Stimulated activated CD4-positive, alpha-beta T cell treated with anti-CD3 and anti-CD28 coated beads, Interleukin-1b, Interleukin-23, amount 100 ng/mL, for 4 hours (primary cell): ENCODE measurements around the gene PDS5B.
"Not testable (repeated sequence)": the region's sequence is repeated elsewhere in the genome, so short reads cannot be mapped to it uniquely, and the experiment has no call there.

ENCODE experiments used
- DNase-seq, 2 donors: peaks; one replicate each; pipeline ENCODE4 v3.0.0-alpha.2; 2020; ENCODE audit warnings: low read depth in 2 of 2

Gene PDS5B

DNA sequence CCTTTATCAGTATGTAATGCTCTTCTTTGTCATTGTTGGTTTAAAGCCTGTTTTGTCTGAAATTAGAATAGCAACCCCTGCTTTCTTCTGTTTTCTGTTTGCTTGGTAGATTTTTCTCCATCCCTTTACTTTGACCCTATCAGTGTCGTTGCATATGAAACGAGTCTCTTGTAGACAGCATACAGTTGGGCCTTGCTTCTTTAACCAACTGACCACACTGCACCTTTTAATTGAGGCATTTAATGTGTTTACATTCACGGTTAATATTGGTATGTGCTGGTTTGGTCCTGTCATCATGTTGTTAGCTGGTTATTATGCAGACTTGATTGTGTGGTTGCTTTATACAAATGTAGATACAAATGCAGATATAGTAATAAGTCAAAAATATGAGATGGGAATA, 71.1 kb downstream of the PDS5B start:
- DNase-seq, result no peak

GRCh38 chr13:32659736-32660135, 73.5 kb downstream of the PDS5B start:
- DNase-seq, result no peak

DNA sequence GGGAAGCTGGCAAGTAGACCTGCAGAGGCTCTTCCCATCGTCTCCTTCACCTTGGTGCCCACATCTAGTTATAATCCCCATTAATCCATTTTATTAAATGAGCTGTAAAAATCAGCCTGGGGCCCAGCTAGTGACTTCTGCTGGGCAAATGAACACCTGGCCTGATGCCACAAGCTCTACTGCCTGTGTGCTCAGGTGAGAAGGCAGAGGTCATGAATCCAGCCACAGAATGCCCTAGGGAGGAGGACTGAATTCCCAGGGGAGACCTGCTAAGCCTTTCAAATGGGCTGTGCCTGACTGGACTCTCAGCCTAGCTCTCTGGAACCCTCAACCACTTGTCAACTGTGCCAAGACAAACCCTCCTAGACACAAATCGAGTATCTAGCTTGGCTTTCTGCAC, 74.0 kb downstream of the PDS5B start:
- DNase-seq, result no peak

- no peak for DNase-seq
These were observed 75.4 kb downstream of the PDS5B start for GRCh38 chr13:32661685-32662084.

DNA sequence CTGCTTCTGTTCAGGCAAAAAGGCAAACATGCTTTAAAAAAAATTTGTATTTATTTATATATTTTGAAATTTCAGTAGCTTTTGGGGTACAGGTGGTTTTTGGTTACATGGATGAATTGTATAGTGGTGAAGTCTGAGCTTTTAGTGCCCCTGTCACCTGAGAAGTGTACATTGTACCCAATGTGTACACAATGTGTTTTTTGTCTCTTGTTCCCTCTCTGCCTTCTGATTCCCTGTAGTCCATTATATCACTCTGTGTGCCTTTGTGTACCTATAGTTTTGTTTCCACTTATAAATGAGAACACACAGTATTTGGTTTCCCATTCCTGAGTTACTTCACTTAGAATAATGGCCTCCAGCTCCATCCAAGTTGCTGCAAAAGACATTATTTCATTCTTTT, 77.4 kb downstream of the PDS5B start:
- DNase-seq, result no peak

DNA sequence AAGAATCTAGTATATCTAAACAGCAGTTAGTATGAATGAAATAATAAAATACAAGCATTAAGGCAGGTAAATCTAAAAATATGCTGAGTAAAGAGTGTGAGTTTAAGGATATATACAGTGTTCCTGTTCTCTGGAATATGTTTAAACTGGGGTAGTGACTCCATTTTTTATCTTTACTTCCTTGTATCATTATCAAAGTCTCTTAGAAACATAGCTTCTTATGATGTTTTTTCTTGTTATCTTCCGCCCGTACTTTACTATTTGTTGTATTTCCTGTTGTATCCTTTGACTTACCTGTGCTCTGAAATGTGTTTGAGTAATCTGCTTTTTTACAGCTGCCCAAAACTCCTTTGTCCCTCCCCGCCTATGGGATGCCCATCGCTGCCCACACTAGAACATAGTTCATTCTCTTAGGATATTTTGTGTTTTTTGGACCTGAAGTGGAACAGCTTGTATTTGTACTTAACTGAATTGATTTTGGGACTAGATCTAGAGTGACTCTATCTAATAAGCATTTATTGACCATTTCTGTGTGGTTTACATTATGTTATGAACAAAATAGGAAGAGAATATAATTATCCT, 80.8 kb downstream of the PDS5B start:
- DNase-seq, result no peak

- no peak for DNase-seq
These were observed 82.9 kb downstream of the PDS5B start for GRCh38 chr13:32669030-32669646.

GRCh38 chr13:32674503-32674902, 88.3 kb downstream of the PDS5B start:
- DNase-seq, result no peak

GRCh38 chr13:32676242-32676641, 90.0 kb downstream of the PDS5B start:
- no peak for DNase-seq

- DNase-seq, result no peak
These were observed 95.9 kb downstream of the PDS5B start for GRCh38 chr13:32682130-32682529.

- DNase-seq, result no peak
These were observed 96.5 kb downstream of the PDS5B start for GRCh38 chr13:32682740-32683139.

DNA sequence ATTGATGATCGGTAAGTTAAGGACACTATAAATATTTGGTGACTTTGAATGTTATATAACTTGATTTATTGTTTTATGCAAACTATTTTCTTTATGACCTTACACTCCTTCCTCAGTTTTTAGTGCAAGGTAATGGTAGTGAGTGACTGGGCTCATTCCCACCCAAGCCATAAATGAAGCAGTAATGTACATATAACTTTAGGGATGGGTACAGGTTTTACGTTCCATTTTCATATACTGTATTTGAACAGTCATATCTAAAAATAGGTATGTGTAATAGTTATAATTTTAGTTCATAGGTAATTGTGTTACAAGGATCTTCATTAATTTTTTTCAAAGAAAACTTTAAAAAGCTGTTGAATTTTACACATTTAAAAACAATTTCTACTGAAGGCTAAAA, 101.0 kb downstream of the PDS5B start:
- no peak for DNase-seq

DNA sequence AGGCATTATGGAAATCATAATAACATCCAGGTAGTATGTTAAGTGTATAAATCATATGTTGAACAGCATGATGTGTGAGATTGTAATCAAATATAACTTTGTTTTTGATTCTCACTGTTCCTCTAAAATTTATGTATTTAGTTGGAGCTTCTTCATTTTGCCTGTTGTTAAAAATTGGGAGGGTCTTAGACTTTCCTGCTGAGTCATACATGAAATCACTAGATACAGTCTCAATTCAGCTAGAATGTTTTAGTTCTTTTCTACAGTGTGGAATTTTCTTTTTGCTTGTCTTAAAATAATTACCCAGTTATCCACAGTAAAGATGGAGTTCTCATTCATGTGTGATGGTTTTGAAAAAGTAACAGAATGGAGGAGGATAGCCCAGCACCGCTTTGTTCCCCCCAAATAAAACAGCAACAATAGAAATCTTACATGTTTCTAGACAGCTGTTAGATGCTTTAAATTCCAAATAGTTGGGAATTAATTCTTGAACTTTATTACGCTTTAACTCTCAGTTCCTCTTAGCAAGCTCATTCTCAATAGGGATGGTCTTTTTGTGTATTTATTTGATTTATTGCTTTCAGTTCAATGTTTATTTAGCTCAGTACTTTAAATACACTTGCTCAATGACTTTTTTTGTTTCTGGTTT, 109.5 kb downstream of the PDS5B start:
- DNase-seq, result no peak

DNA sequence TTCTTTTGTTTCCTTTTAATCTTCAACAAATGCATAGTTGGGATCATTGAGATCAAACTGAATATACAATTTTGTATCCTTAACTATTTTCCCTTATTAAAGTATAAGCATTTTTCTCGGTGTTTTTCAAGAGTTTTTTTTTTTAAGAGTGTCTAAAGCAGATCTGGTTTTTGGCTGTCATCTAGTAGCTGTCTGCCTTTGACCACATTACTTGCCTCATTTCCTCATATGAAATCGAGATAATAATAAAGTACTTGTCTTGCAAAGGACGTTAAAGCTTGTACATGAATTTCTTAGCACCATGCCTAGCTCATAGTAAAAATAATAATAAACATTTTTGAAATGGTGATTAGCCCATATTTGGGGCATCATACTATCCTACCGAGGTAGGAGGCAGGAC, 121.2 kb downstream of the PDS5B start:
- no peak for DNase-seq

DNA sequence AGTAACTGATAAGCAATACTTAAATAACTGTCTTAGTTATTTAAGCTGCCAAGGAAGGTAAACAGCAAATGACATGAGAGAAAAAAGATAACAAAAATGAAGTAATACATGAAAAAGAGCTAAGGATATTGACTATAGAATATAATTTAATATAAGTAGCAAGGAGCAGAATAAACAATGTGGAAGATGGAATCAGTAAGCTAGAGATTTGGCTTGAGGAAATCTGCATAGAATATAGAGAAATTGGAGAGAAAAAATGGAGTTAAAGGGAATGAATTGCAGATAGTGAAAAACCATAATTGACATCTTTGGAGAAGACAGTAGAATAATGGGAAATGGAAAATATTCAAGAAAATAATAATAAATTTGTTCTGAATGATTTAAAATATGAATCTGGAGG, 127.1 kb downstream of the PDS5B start:
- no peak for DNase-seq

DNA sequence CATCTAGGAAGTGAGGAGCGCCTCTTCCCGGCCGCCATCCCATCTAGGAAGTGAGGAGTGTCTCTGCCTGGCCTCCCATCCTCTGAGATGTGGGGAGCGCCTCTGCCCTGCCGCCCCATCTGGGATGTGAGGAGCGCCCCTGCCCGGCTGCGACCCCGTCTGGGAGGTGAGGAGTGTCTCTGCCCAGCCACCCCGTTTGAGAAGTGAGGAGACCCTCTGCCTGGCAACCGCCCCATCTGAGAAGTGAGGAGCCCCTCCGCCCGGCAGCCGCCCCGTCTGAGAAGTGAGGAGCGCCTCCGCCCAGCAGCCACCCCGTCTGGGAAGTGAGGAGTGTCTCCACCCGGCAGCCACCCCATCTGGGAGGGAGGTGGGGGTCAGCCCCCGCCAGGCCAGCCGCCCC, 129.9 kb downstream of the PDS5B start:
- not testable (repeated sequence) for DNase-seq

DNA sequence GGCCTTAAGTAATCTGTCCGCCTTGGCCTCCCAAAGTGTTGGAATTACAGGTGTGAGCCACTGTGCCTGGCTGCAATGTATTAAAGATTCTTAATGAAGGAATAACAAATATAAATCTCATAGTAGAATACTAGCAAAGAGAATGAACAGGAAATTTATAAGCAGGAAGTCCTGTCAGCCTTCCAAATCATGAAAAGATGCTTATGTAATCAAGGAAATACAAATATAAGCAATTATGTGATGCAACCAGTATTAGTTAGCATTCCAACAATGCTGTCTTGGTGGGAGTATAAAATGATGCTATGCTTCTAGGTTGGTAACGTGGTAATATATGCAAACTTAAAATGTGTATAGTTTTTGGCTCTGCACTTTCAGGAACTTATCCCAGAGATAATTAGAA, 133.8 kb downstream of the PDS5B start:
- no peak for DNase-seq

GRCh38 chr13:32721131-32722034, 135.1 kb downstream of the PDS5B start:
- not testable (repeated sequence) for DNase-seq

DNA sequence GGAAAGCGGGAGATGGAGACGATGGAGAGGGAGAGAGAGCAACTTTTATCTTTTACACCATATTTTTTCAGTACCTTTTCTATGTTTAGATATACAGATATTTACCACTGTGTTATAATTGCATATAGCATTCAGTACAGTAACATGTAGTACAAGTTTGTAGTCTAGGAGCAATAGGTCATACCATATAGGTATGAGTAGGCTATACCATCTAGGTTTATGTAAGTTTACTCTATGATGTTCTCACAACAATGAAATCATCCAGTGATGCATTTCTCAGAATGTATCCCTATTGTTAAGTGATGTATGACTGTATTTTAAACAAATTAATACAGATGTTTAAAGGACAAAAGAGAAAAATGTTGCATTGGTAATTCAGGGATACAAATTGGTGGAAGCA, 136.1 kb downstream of the PDS5B start:
- no peak for DNase-seq

DNA sequence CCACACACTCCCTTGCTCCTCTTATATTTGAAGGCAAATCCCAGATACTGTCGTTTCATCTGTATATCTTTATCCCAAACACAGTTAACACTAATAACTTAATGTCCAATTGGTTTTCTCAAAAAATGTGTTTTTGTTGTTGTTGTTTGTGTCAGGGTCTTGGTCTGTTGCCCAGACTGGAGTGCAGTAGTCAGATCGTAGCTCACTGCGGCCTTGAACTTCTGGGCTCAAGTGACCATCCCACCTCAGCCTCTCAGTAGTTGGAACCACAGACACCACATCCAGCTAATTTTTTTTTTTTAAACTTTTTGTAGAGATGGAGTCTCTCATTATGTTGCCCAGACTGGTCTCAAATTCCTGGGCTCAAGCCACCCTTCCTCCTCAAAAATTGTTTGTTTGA, 137.7 kb downstream of the PDS5B start:
- DNase-seq, result no peak

GRCh38 chr13:32726374-32727037, 140.3 kb downstream of the PDS5B start:
- no peak for DNase-seq

DNA sequence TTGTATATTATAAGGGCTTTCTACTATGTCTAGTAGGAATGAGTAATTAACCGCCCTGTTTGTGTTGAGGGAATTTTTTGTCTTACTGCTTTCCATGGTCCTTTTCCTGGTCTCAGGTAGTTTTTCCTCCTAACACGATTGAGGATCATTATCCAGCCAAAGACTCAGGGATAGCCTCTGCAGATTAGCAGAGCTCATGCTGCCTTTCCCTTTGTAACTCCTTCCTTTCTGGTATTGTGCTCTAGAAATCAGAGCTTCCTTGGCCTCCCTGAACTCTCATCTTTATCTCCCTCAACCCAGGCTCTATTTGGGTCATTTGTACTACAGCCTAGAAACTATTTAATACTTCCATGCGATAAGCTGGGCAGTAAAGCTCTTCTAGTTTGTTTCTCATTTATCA, 142.1 kb downstream of the PDS5B start:
- no peak for DNase-seq
